ENCODE data around the gene WFIKKN1.

The WFIKKN1 gene

DNA sequence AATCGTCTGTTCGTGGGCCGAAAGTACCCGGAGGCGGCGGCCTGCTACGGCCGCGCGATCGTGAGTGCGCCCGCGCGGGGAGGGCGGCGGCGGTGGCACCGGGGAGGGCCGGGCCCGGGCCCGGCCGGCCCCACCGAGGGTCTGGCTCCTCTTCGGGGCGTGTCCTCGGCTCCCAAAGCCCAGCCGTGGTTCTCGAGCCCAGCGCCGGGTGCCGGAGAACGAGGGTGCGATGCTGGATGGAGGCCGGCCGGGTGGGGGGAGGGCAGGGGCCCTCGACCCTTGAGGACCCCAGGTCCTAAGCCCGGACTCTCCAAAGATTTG, 49.8 kb downstream of the WFIKKN1 start:
- H3K27me3 ChIP-seq (ENCODE audit: control insufficient read depth, low read length), result no peaks in the 10 kb centered on the region
- H3K9me2 ChIP-seq (replicated peaks; ENCODE audit: control insufficient read depth, low read length), result no peaks in the 10 kb centered on the region
- H3F3A ChIP-seq (ENCODE audit: control insufficient read depth, insufficient read depth), result no peaks in the 10 kb centered on the region; the same call in 1 of the 2 replicates
- peak overlapping the region; percentile 98 for H3K4me3 ChIP-seq (ENCODE audit: low read length)
- TF ChIP-seq, protein P1, sequence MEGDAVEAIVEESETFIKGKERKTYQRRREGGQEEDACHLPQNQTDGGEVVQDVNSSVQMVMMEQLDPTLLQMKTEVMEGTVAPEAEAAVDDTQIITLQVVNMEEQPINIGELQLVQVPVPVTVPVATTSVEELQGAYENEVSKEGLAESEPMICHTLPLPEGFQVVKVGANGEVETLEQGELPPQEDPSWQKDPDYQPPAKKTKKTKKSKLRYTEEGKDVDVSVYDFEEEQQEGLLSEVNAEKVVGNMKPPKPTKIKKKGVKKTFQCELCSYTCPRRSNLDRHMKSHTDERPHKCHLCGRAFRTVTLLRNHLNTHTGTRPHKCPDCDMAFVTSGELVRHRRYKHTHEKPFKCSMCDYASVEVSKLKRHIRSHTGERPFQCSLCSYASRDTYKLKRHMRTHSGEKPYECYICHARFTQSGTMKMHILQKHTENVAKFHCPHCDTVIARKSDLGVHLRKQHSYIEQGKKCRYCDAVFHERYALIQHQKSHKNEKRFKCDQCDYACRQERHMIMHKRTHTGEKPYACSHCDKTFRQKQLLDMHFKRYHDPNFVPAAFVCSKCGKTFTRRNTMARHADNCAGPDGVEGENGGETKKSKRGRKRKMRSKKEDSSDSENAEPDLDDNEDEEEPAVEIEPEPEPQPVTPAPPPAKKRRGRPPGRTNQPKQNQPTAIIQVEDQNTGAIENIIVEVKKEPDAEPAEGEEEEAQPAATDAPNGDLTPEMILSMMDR (IDR thresholded peaks at IDR 0.05; ENCODE audit: low read depth, low read length, poor library complexity, severe bottlenecking), result no peak
- TF ChIP-seq EZH2phosphoT487 (IDR thresholded peaks at IDR 0.05; ENCODE audit: borderline replicate concordance, low read length), result no peak
- H3K27ac ChIP-seq (ENCODE audit: low read depth, low read length), result peak overlapping the region; percentile 60
- peaks cover 36% of the 10 kb centered on the region for H3K79me2 ChIP-seq (ENCODE audit: control insufficient read depth, low read length)
- H3K4me1 ChIP-seq (ENCODE audit: control insufficient read depth, low read length), result peaks cover 45% of the 10 kb centered on the region
- H3K36me3 ChIP-seq (ENCODE audit: control insufficient read depth, low read length), result peaks cover 39% of the 10 kb centered on the region
- H3K4me2 ChIP-seq (ENCODE audit: low read length), result peak overlapping the region; percentile 97
- H4K20me1 ChIP-seq (ENCODE audit: control insufficient read depth, insufficient read depth, low read depth, low read length), result peaks cover 19% of the 10 kb centered on the region
- H3K9me3 ChIP-seq (ENCODE audit: control insufficient read depth, insufficient read depth, low read length), result no peaks in the 10 kb centered on the region

DNA sequence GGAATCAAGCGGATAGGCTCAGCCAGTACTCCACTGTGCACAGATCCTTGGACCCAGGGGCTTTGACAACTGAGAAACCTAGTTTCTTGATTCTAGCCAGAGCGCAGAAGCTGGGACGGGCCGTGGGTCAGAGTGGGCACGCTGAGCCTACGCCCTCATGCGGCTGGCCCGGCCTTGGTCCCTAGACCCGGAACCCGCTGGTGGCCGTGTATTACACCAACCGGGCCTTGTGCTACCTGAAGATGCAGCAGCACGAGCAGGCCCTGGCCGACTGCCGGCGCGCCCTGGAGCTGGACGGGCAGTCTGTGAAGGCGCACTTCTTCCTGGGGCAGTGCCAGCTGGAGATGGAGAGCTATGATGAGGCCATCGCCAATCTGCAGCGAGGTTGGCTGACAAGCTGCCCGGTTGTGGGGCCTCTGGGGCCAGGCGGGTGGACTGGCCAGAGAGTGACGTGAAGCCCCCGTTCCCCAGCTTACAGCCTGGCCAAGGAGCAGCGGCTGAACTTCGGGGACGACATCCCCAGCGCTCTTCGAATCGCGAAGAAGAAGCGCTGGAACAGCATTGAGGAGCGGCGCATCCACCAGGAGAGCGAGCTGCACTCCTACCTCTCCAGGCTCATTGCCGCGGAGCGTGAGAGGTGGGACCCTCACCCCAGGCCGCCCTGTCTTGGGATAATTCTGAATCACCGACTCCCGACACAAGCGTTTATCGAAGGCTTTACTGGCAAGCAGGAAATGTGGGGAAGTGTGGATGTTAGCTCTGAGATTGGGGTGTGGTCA, 50.4 kb downstream of the WFIKKN1 start:
- H3K4me3 ChIP-seq (ENCODE audit: low read length), result peak overlapping the region; percentile 98
- H3K9me2 ChIP-seq (replicated peaks; ENCODE audit: control insufficient read depth, low read length), result no peaks in the 10 kb centered on the region
- H3K4me1 ChIP-seq (ENCODE audit: control insufficient read depth, low read length), result peaks cover 45% of the 10 kb centered on the region
- H3K4me2 ChIP-seq (ENCODE audit: low read length), result peak overlapping the region; percentile 97
- TF ChIP-seq EZH2phosphoT487 (IDR thresholded peaks at IDR 0.05; ENCODE audit: borderline replicate concordance, low read length), result no peak
- TF ChIP-seq, protein P1 (IDR thresholded peaks at IDR 0.05; ENCODE audit: low read depth, low read length, poor library complexity, severe bottlenecking), result peak; percentile 40
- no peaks in the 10 kb centered on the region for H3K9me3 ChIP-seq (ENCODE audit: control insufficient read depth, insufficient read depth, low read length)
- H3K36me3 ChIP-seq (ENCODE audit: control insufficient read depth, low read length), result peaks cover 45% of the 10 kb centered on the region
- H3F3A ChIP-seq (ENCODE audit: control insufficient read depth, insufficient read depth), result no peaks in the 10 kb centered on the region; the same call in 1 of the 2 replicates
- peaks cover 36% of the 10 kb centered on the region for H3K79me2 ChIP-seq (ENCODE audit: control insufficient read depth, low read length)
- H3K27me3 ChIP-seq (ENCODE audit: control insufficient read depth, low read length), result no peaks in the 10 kb centered on the region
- peaks cover 19% of the 10 kb centered on the region for H4K20me1 ChIP-seq (ENCODE audit: control insufficient read depth, insufficient read depth, low read depth, low read length)
- H3K27ac ChIP-seq (ENCODE audit: low read depth, low read length), result peak overlapping the region; percentile 60

DNA sequence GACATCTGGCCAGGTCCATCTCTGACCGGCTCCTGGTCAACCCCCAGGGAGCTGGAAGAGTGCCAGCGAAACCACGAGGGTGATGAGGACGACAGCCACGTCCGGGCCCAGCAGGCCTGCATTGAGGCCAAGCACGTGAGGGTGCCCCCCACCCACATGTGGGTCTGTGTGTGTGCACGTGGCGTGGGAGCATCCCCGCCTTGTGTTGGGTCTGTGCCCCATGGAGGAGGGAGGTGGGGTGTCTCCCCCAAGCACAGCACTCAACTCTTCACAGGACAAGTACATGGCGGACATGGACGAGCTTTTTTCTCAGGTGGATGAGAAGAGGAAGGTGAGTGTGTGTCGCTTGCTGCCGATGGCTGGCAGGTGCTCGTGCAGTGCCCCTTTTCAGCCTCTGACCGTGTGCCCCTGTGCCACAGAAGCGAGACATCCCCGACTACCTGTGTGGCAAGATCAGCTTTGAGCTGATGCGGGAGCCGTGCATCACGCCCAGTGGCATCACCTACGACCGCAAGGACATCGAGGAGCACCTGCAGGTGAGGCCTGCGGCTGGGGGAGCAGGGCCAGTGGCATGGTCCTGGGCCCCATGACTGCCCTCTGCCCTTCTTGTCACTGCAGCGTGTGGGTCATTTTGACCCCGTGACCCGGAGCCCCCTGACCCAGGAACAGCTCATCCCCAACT, 51.1 kb downstream of the WFIKKN1 start:
- H3K9me2 ChIP-seq (replicated peaks; ENCODE audit: control insufficient read depth, low read length), result no peaks in the 10 kb centered on the region
- no peaks in the 10 kb centered on the region for H3K9me3 ChIP-seq (ENCODE audit: control insufficient read depth, insufficient read depth, low read length)
- H3K27me3 ChIP-seq (ENCODE audit: control insufficient read depth, low read length), result no peaks in the 10 kb centered on the region
- H3K79me2 ChIP-seq (ENCODE audit: control insufficient read depth, low read length), result peaks cover 36% of the 10 kb centered on the region
- peaks cover 19% of the 10 kb centered on the region for H4K20me1 ChIP-seq (ENCODE audit: control insufficient read depth, insufficient read depth, low read depth, low read length)
- H3K4me1 ChIP-seq (ENCODE audit: control insufficient read depth, low read length), result peaks cover 45% of the 10 kb centered on the region
- H3F3A ChIP-seq (ENCODE audit: control insufficient read depth, insufficient read depth), result no peaks in the 10 kb centered on the region; the same call in 1 of the 2 replicates
- peak overlapping the region; percentile 97 for H3K4me2 ChIP-seq (ENCODE audit: low read length)
- H3K4me3 ChIP-seq (ENCODE audit: low read length), result peak overlapping the region; percentile 98
- H3K36me3 ChIP-seq (ENCODE audit: control insufficient read depth, low read length), result peaks cover 52% of the 10 kb centered on the region
- no peak overlapping the region for H3K27ac ChIP-seq (ENCODE audit: low read depth, low read length)
- TF ChIP-seq, protein P1 (IDR thresholded peaks at IDR 0.05; ENCODE audit: low read depth, low read length, poor library complexity, severe bottlenecking), result no peak
- TF ChIP-seq EZH2phosphoT487 (IDR thresholded peaks at IDR 0.05; ENCODE audit: borderline replicate concordance, low read length), result no peak
